Mammary epithelial cell (primary cell): Measurements from ENCODE around the gene ZNF331.

ENCODE experiments used
- EZH2 ChIP-seq: IDR thresholded peaks from 2 replicates; pipeline ENCODE4 v1.6.1; 2012; ENCODE audit warnings: low read length, inconsistent platforms, borderline replicate concordance
- TF ChIP-seq, protein P1 (sequence below), 2 donors: IDR thresholded peaks in 1 of 2; conservative IDR thresholded peaks in 1 of 2; 2 replicates each; pipeline ENCODE4 v1.5.1; 2011 to 2012; ENCODE audit warnings: inconsistent platforms in 2 of 2, low read length in 2 of 2, mild to moderate bottlenecking in 2 of 2, control low read depth in 1 of 2, low read depth in 1 of 2; ENCODE audit not compliant: insufficient read depth in 1 of 2; ENCODE audit errors: extremely low read depth in 1 of 2

DNA sequence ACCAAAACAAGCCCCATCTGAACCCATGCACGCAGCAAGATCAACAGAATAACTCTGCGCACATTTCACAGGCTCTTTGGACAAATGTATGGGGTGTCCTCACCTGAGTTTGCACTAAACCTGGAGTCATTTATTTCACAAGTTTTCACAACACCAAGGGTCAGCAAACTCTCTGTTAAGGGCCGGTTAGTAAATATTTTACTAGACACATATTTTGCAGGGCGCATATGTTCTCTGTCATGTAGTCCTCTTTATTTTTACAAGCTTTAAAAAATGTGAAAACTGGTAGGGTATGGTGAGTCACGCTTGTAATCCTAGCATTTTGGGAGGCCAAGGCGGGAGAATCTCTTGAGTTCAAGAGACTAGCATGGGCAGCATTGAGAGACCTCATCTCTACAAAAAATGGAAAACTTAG, 48.3 kb downstream of the ZNF331 start:
- no peak for TF ChIP-seq EZH2
- TF ChIP-seq, protein P1, sequence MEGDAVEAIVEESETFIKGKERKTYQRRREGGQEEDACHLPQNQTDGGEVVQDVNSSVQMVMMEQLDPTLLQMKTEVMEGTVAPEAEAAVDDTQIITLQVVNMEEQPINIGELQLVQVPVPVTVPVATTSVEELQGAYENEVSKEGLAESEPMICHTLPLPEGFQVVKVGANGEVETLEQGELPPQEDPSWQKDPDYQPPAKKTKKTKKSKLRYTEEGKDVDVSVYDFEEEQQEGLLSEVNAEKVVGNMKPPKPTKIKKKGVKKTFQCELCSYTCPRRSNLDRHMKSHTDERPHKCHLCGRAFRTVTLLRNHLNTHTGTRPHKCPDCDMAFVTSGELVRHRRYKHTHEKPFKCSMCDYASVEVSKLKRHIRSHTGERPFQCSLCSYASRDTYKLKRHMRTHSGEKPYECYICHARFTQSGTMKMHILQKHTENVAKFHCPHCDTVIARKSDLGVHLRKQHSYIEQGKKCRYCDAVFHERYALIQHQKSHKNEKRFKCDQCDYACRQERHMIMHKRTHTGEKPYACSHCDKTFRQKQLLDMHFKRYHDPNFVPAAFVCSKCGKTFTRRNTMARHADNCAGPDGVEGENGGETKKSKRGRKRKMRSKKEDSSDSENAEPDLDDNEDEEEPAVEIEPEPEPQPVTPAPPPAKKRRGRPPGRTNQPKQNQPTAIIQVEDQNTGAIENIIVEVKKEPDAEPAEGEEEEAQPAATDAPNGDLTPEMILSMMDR (conservative IDR thresholded peaks at IDR 0.05 in 1 of 2, IDR thresholded peaks at IDR 0.05 in 1 of 2; ENCODE audit: extremely low read depth in 1 of 2, insufficient read depth in 1 of 2, low read depth in 1 of 2, low read length in 2 of 2): no peak
